Esophagus squamous epithelium (tissue), 4 donors: ENCODE measurements around the gene MTNR1B.

Source experiments
- POLR2A ChIP-seq, 4 donors: fragments of 450-650 bp; IDR thresholded peaks; one replicate each; pipeline ENCODE4 v1.6.1; 2017; ENCODE audit warnings: antibody characterized with exemption in 4 of 4, mild to moderate bottlenecking in 4 of 4, moderate library complexity in 3 of 4
- TF ChIP-seq, protein P1 (sequence below), 6 experiments: fragments of 450-650 bp in 4 of 6; fragments of 200-600 bp in 2 of 6; sonication (generic) in 2 of 6; IDR thresholded peaks; one replicate each; pipeline ENCODE4 v1.5.1; 2016 to 2019; ENCODE audit warnings: antibody characterized with exemption in 6 of 6, mild to moderate bottlenecking in 4 of 6, moderate library complexity in 4 of 6

GRCh38 chr11:93005239-93005638, 35.8 kb downstream of the MTNR1B start:
- TF ChIP-seq, protein P1, sequence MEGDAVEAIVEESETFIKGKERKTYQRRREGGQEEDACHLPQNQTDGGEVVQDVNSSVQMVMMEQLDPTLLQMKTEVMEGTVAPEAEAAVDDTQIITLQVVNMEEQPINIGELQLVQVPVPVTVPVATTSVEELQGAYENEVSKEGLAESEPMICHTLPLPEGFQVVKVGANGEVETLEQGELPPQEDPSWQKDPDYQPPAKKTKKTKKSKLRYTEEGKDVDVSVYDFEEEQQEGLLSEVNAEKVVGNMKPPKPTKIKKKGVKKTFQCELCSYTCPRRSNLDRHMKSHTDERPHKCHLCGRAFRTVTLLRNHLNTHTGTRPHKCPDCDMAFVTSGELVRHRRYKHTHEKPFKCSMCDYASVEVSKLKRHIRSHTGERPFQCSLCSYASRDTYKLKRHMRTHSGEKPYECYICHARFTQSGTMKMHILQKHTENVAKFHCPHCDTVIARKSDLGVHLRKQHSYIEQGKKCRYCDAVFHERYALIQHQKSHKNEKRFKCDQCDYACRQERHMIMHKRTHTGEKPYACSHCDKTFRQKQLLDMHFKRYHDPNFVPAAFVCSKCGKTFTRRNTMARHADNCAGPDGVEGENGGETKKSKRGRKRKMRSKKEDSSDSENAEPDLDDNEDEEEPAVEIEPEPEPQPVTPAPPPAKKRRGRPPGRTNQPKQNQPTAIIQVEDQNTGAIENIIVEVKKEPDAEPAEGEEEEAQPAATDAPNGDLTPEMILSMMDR (IDR thresholded peaks at IDR 0.05): no peak
- TF ChIP-seq POLR2A (IDR thresholded peaks at IDR 0.05): no peak
